AG10803 (cell line): ENCODE results near the gene RPL19.
A peak's percentile ranks its signal among the peaks of the same experiment; 100 is the strongest.

Experiments used
- DNase-seq: peaks from one replicate; pipeline ENCODE4 v3.0.0; 2010; ENCODE audit warnings: low read depth
- H3K4me3 ChIP-seq: 2 replicates; pipeline ENCODE4 v1.5.1; 2011; ENCODE audit warnings: mild to moderate bottlenecking, low read length, control low read depth
- CTCF ChIP-seq: conservative IDR thresholded peaks from 2 replicates; pipeline ENCODE4 v1.5.1; 2011; ENCODE audit warnings: mild to moderate bottlenecking, low read length, control low read depth, inconsistent platforms

Gene RPL19

GRCh38 chr17:39208893-39209292 lies 8.8 kb downstream of the RPL19 start:
- TF ChIP-seq CTCF = no peak
- H3K4me3 ChIP-seq = no peak overlapping the region
- no peak for DNase-seq

- TF ChIP-seq CTCF = no peak
- peak overlapping the region; percentile 46 for H3K4me3 ChIP-seq
- DNase-seq = peak; percentile 43
These were observed 9.4 kb downstream of the RPL19 start for GRCh38 chr17:39209317-39210092.

GRCh38 chr17:39210093-39210434 lies 10.0 kb downstream of the RPL19 start:
- DNase-seq = no peak
- TF ChIP-seq CTCF = no peak
- H3K4me3 ChIP-seq = peak overlapping the region; percentile 46

GRCh38 chr17:39212195-39212810 lies 12.2 kb downstream of the RPL19 start:
- no peak for TF ChIP-seq CTCF
- peak; percentile 17 for DNase-seq
- H3K4me3 ChIP-seq = no peak overlapping the region

GRCh38 chr17:39212841-39213480 lies 12.9 kb downstream of the RPL19 start:
- H3K4me3 ChIP-seq = no peak overlapping the region
- DNase-seq = no peak
- no peak for TF ChIP-seq CTCF

GRCh38 chr17:39213852-39214251 lies 13.8 kb downstream of the RPL19 start:
- TF ChIP-seq CTCF = no peak
- DNase-seq = no peak
- no peak overlapping the region for H3K4me3 ChIP-seq
